NCI-H526 (cell line): ENCODE data around the gene GRID2IP.

Experiments used
- DNase-seq, 2 experiments: peaks; one replicate each; lab custom pipeline; 2025; lab: John Stamatoyannopoulos, UW

The GRID2IP gene

GRCh38 chr7:6520163-6520981 is 30.9 kb downstream of the GRID2IP start:
- DNase-seq: no peak

- peak; percentile 58 to 90 for DNase-seq
Measured at GRCh38 chr7:6516387-6516983, 34.8 kb downstream of the GRID2IP start.

DNA sequence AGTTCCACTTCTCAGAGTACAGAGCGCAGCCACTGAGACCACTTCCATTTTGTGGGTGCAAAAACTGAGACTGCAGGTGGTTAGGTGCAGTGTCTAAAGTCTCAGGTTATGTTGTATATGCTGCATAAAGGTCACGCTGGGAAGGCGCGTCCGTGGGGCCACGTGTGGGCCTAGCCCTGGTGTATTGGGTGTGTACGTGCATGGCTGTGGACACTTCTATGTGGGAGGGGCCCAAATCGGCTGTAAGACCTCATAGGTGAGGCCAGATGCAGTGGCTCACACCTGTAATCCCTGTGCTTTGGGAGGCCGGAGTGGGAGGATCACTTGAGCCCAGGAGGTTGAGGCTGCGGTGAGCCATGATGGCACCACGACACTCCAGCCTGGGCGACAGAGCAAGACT is 37.7 kb downstream of the GRID2IP start:
- no peak for DNase-seq

DNA sequence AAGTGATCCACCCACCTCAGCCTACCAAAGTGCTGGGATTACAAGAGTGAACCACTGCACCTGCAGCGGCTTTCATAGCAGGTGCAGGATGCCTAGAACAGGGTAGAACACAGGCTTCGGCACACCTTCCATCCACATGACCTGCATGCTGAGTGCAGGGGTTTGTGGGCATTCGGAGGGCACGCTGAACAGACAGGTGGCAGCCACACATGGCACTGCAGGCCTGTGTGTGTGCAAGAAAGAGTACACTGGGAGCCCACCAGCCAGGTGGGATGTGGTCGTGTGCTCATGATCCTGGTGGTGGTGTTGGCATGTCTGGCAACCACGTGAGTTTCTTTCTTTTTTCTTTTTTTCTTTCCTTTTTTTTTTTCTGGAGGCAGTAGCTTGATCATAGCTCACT is 38.4 kb downstream of the GRID2IP start:
- no peak for DNase-seq

DNA sequence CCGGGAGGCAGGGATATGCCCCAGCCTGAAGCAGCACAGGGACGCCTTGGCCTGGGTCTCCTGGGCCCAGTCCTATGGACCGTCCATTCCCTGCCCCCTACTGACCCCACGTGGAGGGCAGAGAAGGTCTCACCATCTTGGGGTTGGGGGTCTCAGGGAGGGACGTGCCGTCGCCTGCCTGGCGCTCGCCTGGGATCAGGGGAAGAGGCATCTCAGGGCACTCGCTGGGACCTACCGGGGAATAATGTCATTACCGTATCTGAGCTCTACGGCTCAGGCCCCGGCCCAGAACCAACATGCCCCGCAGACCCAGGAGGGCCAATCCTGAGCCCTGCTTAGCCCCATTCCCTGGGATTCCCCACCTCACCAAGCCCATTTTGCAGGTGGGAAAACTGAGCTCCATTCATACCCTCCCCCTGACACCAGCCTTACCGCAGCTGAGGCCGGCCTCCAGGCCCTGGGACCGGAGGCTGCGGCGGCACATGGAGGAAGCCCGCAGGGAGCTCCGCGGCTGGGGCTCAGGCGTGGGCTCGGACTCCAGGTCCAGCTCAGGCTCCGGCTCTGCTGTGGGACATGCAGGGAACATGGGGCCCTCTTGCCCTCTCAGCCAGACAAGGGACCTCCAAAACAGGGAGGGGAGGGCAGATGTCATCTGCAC is 40.7 kb downstream of the GRID2IP start:
- no peak for DNase-seq

- no peak for DNase-seq
Measured at GRCh38 chr7:6508950-6509349, 42.3 kb downstream of the GRID2IP start.

GRCh38 chr7:6508539-6508938 is 42.7 kb downstream of the GRID2IP start:
- no peak for DNase-seq

GRCh38 chr7:6507906-6508305 is 43.4 kb downstream of the GRID2IP start:
- no peak for DNase-seq

DNA sequence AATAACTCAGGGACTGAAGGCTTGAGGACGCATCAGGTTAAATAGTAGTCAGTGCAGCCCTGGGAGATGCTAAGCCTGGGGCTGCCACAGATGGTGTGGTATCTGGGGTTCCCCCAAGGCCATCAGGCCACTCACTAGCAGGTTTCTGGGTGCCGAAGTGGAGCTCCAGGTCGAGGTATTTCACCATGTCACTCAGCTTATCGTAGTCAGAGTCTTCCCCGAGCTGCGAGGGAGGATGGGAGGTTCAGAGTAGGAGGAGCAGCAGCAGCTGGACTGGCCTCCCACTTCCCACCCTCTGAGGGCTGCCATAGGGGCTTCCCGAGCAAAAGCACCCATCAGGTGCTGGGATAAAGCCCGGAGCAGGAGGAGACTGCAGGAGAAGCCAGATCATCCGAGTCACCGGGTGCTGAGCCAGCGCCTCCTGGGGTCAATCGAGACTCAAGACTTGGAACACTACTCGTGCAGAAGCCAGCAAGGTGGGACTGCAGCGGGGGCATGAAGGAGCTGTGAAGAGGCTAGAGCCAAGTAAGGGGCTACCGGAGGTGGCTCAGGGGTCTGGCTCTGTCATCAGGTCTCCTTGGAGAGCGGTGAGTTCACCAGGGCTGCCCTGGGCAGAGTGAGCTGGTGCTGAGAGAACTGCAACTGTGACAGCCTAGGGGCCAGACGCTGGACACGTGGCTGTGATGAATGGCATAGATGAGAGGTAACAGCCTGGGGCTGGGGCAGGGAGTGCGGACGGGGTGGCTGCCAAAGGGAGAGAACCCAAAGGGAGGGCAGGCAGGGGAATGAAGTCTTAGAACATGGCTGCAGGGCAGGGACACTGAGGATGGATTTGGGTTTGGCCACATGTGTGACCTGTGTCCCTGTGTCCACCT is 45.3 kb downstream of the GRID2IP start:
- DNase-seq: no peak

DNA sequence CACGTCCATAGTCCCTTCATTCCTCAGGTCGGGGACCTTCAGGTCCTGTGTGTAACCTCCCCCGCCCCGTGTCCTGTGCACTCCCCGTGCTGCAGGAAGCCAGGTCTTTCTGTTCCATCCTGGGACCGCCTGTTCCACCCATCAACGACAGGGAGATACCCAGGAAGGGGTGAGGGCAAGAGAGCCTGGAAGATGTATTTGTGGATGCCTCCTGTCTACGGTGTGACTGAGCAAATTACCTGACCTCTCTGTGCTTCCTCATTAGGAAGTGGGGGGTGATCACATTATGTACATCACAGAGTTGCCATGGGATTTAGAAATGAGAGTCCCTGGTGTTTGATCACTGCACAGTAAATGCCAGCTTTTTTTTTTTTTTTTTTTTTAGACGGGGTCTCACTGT is 46.3 kb downstream of the GRID2IP start:
- DNase-seq: peak in 1 of 2 experiments; percentile 46

DNA sequence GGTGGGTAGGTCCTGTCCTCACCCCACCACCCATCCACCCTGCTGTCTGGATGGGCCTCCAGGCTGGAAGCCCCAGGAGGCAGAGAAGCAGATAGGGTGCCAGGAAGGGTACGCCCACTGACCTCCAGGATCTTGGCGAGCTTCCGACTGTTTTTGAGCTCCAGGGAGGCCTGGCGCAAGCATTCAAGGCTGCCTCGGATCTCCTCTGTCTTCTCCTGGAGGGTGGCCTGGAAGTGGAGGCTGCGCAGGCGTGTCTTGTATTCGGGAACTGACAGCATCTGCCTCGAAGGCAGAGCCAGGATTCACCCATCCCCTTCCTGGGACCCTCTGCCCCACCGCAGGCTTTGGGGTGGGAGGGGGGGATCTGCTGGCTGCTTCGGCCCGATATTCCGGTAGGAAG is 48.4 kb downstream of the GRID2IP start:
- peak in 1 of 2 experiments; percentile 22 for DNase-seq

DNA sequence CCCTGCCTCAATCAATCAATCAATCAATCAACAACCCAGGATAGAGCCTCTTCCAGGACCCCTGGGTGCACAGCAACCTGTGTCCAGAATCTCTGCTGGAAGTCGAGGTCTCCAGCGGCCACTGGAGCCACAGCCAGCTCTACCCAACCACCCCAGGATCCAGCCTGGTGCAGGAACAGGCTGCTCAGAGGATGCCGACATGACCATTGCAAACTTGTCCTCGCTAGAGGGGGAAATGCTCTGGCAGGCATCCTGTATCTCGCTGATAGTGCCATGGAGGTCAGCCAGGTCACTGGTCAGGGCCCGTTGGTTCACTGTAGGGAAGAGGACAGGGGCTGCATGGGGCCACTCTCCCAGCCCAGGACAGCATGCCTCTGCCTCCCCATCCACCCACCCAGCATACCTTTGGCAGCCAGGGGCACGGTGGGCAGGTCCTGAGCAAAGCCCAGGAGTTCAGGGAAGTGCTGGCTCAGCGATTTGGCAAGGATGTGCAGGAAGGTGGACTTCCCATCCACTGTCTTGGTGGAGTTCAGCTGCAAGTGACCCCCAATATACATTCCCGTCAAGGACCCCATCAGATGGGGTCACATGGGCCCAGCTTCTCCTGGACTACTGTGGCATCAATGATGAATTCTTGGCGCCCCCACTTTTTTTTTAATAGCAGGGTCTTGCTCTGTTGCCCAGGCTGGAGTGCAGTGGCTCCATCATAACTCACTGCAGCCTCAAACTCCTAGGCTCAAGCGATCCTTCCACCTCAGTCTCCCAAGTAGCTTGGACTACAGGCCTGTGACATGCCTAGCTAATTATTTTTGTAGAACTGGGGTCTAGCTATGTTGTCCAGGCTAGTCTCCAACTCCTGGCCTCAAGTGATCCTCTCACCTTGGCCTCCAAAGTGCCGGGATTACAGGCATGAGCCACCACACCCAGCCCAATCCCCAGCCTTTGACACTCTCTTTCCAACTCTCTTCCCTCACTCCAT is 49.4 kb downstream of the GRID2IP start:
- DNase-seq: no peak

GRCh38 chr7:6500691-6501090 is 50.6 kb downstream of the GRID2IP start:
- DNase-seq: no peak

DNA sequence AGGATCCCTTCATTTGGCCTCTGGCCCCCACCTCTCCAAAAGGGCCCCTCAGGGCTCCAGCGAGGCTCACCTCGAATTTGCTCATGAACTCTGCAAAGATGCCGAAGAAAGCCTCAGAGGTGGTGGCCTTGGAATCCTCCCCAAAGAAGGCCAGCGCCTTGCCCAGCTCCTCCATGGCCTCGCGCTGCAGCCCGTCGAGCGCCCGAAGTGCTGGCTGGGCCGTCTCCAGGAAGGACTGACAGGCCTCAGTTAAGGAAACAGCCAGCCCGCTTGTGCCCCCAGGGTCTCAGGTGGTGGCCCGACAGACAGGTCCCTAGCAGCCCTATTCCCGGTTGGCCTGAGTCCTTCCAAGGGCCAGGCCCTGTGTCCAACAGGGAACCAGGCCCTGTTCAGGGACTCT is 53.3 kb downstream of the GRID2IP start:
- no peak for DNase-seq

- no peak for DNase-seq
Measured at GRCh38 chr7:6497637-6497905, 53.7 kb downstream of the GRID2IP start.

DNA sequence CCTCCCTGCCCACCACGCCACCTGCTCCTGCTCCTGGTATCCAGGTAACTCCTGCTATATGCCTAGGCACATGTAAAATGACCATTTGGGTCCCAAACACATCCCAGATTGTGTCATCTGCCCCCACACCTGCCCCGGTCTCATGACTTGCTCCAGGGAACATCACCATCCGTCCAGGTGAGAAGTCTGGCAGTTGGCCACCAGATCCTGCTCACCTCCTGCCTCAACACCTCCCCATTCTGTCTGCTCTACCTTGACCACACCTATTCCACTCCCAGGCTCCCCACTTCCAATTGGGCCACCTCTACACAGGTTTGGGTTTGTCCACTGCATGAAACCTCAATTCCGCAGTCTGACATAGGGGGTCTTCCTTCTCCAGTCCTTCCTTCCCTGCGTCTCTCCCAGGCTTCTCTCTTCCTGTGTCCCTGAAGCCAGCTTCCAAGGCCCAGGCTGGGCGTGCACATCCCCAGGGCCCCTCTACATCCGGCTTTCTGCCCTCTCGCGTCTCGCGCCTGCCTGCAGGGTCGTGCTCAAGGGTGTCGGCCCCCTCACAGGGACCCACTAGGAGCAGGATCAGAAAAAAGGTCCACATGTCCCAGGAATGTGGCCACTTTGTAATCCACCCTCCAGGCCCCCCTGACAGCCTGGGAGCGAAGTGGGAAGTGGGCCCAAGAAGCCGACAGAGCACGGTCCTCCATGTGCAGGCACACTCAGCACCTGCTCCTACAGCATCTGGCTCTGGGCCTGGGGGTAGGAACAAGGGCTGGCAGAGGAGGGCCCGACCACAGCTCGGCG is 54.2 kb downstream of the GRID2IP start:
- no peak for DNase-seq

DNA sequence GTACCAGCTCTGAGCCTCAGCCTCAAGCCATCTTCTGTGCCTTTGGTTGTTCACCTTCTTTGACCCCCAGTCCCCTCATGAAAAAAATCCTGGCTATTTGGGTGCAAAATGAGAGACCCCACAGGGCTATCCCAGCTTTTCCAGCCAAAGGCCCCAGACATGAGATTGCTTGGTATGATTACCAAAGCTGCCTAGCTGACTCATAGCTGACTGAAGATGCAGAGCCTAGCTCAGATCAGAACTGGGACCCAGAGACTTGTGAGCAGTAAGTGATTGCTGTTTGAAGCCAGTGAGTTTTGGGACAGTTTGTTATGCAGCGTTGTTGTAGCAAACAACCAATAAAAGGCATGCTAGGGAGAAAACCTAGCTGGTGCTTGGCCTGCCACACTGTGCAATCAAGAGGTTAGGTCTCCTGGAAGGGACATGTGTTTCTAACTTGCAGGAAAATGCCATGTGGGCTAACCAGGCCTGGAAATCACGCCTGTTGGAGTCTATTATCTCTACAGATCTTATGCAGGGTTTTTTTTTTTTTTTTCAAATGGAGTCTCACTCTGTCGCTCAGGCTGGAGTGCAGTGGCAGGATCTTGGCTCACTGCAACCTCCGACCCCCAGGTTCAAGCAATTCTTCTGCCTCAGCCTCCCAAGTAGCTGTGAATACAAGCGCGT is 55.5 kb downstream of the GRID2IP start:
- DNase-seq: no peak

DNA sequence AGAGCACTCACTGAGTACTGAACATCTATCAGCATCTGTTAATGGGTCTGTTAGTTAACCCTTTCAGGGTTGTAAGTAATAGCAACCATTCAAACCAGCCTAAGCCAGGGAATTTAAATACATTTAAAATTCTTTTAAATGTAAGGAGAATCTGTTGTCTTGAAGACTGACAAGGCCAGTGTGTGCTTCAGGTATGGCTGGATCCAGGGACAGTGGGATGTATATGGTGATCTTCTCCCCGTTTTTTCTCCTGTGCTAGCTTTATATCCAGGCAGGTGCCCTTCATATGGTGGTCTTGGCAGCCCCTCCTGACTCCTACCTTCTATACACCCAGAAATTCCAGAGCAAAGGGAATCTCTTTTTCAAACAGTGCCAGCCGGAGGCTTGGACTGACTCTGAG is 56.9 kb downstream of the GRID2IP start:
- no peak for DNase-seq

DNA sequence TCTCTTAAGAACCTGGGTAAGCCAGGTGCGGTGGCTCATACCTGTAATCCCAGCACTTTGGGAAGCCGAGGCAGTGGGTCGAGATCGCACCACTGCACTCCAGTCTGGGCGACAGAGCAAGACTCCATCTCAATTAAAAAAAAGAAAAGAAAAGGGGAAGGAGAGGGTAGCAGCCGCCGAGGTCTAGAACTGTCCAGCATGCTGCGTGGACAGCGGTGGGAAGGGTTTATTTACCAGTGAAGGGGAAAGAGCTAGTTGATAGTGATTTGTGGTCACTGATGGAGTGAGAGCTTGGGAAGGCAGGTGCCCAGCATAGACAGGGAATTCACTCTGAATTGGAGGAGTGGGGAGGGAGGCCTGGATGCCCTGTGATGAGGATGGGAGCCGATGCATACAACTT is 60.1 kb downstream of the GRID2IP start:
- DNase-seq: no peak

DNA sequence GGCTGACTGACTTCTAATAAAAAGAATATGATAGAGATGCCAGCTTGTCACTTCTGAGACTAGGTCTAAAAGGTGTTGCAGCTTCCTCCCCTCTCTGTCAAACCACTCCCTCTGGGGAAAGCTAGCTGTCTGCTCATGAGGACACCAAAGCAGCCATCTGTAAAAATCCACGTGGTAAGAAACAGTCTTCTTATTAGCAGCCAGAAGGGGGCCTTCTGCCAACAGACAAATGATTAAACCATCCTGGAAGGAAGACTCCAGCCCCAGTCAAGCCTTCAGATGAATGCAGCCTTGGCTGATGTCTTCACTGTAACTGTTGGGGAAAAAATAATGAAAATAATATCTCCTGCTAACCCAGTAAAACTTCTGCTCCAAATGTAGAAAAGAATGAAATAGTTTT is 61.6 kb downstream of the GRID2IP start:
- peak in 1 of 2 experiments; percentile 19 for DNase-seq
